Stimulated activated naive B cell treated with anti-CD40 and anti-IgM and Interleukin-4, amounts not matched to agents 10 μg/mL and 1 μg/mL and 100 μg/mL, for 72 hours (primary cell): Measurements from ENCODE around the gene ERBB4.

ENCODE experiments used
- ATAC-seq, 2 donors: fragments of 150-1000 bp; cut with Tn5 transposase; replicated peaks; 2 replicates each; pipeline ENCODE4 v1.10.0; 2021; ENCODE audit warnings: moderate library complexity in 1 of 2
- DNase-seq: peaks from one replicate; pipeline ENCODE4 v3.0.0; 2021
- H3K27ac Mint-ChIP-seq: one replicate; pipeline ENCODE4 v1.8.0; 2022; ENCODE audit warnings: mild to moderate bottlenecking, mixed read lengths
- H3K27me3 Mint-ChIP-seq, 2 donors: one replicate each; pipeline ENCODE4 v1.8.0; 2022; ENCODE audit warnings: mixed read lengths in 2 of 2
- H3K36me3 Mint-ChIP-seq, 2 donors: one replicate each; pipeline ENCODE4 v1.8.0; 2022; ENCODE audit warnings: mixed read lengths in 2 of 2, mild to moderate bottlenecking in 1 of 2
- H3K4me1 Mint-ChIP-seq, 2 donors: one replicate each; pipeline ENCODE4 v1.8.0; 2022; ENCODE audit warnings: mixed read lengths in 2 of 2, mild to moderate bottlenecking in 1 of 2
- H3K4me3 Mint-ChIP-seq, 2 donors: one replicate each; pipeline ENCODE4 v1.8.0; 2022; ENCODE audit warnings: mild to moderate bottlenecking in 2 of 2, mixed read lengths in 2 of 2, moderate library complexity in 1 of 2
- H3K9me3 Mint-ChIP-seq, 2 donors: one replicate each; pipeline ENCODE4 v1.8.0; 2022; ENCODE audit warnings: mixed read lengths in 2 of 2, mild to moderate bottlenecking in 1 of 2

ERBB4 gene

DNA sequence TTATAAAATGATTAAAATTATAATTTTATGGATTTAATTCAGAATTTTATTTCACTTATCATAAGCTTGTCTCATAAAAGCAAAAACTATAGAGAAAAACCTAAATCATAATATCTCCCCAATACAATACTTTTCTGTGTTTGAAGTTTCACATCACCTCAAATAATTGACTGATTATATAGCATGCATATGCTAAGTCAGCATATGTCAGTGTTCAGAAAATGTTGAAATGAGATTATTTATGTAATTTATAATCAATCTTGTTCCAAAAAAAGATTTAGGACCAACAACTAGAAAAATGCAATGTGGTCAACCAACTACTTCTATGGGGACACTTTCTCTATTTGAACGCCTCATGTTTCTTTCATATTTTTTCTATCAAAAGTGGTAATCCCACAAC lies 1079.6 kb downstream of the ERBB4 start:
- no peak for ATAC-seq
- Mint-ChIP-seq H3K4me1 (no peaks in the 10 kb centered on the region), H3K27ac (no peak overlapping the region), H3K9me3 (no peaks in the 10 kb centered on the region), H3K4me3 (no peak overlapping the region), H3K27me3 (no peaks in the 10 kb centered on the region), H3K36me3 (no peaks in the 10 kb centered on the region)
- DNase-seq: no peak

DNA sequence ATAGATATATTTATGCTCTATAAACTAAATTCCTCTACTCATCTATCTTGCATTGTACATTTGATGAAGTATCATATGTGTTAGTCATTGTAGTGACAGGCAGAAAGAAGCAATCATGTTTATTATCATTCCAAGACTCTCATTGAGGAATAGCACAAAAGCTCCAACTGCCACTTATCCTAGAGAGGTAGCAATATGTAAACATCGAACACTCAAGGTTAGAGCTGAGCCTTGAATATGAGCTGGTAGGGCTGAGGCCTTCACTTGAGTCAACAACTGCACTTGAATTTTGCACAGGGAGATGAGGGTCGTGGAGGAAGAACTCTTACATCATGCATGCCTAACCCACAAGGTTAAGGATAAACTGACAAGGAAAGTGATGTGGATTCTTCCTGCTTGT lies 1081.3 kb downstream of the ERBB4 start:
- Mint-ChIP-seq H3K4me3 (no peak overlapping the region), H3K27ac (no peak overlapping the region), H3K9me3 (no peaks in the 10 kb centered on the region), H3K36me3 (no peaks in the 10 kb centered on the region), H3K4me1 (no peaks in the 10 kb centered on the region), H3K27me3 (no peaks in the 10 kb centered on the region)
- ATAC-seq (no peak), DNase-seq (no peak)

DNA sequence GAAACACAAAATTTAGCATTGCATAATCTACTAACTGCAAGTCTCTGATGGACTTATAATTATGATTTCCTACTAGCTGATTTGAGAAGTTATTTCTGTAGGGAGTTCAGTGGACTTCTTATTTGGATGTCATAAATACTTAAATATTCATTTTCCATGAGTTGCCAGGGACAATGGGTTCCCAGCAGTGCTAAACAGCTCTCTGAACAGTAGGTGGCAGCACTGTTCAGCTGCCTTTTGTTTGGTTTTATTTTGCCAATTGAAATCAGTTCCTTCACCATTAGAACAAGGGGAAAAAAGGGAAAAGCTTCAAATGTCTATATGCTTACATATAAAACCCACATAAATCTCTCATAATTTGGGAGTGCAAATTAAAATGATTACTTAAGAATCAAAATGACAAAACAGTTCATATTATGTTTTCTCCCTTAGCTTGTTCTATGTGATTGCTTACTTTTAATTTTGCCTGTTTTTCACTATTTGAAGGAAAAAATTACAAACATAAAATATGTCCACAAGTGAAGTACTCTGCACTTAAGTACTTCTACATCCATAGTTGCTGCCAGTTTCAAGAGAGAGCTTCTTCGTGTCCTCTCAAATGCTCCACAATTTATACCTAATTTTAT lies 1083.3 kb downstream of the ERBB4 start:
- H3K27ac Mint-ChIP-seq: no peak overlapping the region
- H3K4me1 Mint-ChIP-seq: no peaks in the 10 kb centered on the region
- ATAC-seq: peak in 1 of 2 donors; percentile 36
- DNase-seq: no peak
- H3K4me3 Mint-ChIP-seq: no peak overlapping the region
- no peaks in the 10 kb centered on the region for H3K27me3 Mint-ChIP-seq
- H3K9me3 Mint-ChIP-seq: no peaks in the 10 kb centered on the region
- no peaks in the 10 kb centered on the region for H3K36me3 Mint-ChIP-seq

DNA sequence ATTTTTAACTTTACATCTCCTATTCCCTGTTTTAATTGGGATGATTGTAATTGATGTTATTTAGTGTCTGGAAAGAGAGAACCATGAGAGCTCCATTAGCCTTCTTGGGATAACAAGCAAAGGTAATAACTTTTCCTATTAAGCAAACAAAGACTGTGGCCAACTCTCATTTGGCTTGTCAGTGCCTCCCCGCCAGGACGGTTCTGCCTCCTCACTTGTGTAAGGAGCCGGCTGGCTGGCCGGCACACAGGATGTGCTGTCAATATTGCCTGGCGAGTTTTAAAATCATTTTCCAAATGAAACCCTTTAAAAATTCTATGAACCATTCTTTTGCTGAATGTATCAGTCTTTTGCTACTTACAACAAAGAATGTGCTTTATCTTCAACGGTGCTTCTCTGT lies 1083.9 kb downstream of the ERBB4 start:
- Mint-ChIP-seq H3K9me3 (no peaks in the 10 kb centered on the region), H3K4me1 (no peaks in the 10 kb centered on the region), H3K36me3 (no peaks in the 10 kb centered on the region), H3K4me3 (no peak overlapping the region), H3K27me3 (no peaks in the 10 kb centered on the region), H3K27ac (no peak overlapping the region)
- DNase-seq: no peak
- ATAC-seq: no peak

DNA sequence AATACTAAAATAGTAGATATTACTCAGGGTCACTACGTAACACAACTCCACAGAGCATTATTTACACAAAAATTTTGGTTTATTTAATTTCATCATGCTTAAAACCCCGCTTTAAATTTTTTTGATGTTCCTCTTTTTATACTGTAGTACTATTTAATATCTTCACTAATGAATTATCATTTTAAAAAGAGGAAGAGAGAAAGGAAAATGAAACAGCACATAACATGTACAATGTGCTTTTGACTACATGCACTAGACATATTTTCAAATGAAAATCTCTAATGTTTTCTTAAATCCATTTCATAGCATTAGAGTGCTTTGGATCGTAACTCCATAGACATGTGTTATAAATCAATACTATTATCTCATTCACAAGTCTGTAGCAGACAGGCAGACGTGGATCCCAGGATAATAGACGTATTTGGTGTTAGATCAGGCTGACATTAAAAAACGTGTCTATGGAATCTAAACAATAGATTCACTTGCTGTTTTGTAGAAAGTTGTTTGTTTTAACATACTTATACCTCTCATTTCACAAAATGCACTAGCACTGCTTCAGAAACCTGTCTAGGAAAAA lies 1085.2 kb downstream of the ERBB4 start:
- H3K4me1 Mint-ChIP-seq: no peaks in the 10 kb centered on the region
- no peaks in the 10 kb centered on the region for H3K9me3 Mint-ChIP-seq
- ATAC-seq (no peak), DNase-seq (no peak)
- no peak overlapping the region for H3K4me3 Mint-ChIP-seq
- H3K36me3 Mint-ChIP-seq: no peaks in the 10 kb centered on the region
- no peaks in the 10 kb centered on the region for H3K27me3 Mint-ChIP-seq
- no peak overlapping the region for H3K27ac Mint-ChIP-seq

DNA sequence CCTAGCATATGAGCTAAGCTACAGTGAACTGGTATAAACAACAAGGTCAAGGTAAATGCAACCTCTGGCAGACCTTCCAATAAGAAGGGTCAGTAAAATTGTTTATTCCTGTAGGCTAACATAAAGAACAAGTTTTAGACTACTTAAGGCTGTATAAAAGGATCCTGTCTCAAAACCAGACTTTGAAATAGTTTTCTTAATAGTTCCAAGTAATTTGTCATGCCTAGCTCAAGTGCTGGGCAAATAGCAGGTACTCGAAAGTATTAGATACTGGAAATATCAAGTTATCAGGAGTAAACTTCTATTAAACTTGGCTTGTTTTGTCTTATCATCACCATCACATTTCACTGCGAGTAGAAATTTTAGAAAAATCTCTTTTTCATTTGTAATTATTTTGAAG lies 1087.0 kb downstream of the ERBB4 start:
- Mint-ChIP-seq H3K36me3 (no peaks in the 10 kb centered on the region), H3K27me3 (no peaks in the 10 kb centered on the region), H3K9me3 (no peaks in the 10 kb centered on the region), H3K4me3 (no peak overlapping the region), H3K27ac (no peak overlapping the region), H3K4me1 (no peaks in the 10 kb centered on the region)
- ATAC-seq (no peak), DNase-seq (no peak)

DNA sequence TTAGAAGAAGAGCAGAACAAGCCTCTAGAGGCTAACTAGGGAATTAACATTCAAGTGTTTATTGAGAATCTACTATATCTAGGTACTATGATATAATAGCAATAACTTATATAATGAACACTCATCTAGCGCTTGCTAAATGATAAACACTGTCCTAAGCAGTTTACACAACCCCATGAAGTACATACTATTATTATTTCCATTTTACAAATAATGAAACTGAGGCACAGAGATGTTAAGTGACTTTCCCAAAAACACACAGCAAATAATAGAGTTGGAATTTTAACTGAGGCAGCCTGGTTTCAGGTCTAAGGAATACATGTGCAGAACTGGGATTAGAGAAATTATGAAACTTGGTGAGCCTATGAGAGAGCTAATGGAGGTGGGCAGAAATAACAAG lies 1088.8 kb downstream of the ERBB4 start:
- Mint-ChIP-seq H3K9me3 (no peaks in the 10 kb centered on the region), H3K4me1 (no peaks in the 10 kb centered on the region), H3K27me3 (no peaks in the 10 kb centered on the region), H3K4me3 (no peak overlapping the region), H3K27ac (no peak overlapping the region), H3K36me3 (no peaks in the 10 kb centered on the region)
- no peak for ATAC-seq
- DNase-seq: no peak

DNA sequence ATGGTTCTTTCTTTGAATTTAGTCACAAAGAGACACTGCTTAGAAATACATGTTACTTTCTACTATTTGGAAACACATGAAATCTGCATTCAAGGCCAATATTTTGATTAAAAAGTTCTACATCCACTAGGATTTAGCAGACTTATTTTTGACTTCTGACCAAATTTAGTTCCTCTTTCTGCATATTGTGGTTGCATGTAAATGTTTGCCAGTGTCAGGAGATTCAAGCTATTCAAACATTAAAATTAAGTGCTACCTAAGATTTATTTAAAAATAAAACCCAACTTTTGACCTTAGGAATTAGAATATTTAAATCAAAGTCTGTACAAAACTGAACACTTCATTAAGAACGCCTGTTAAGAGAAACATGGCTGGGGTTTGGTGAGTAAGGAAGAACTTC lies 1091.1 kb downstream of the ERBB4 start:
- Mint-ChIP-seq H3K36me3 (no peaks in the 10 kb centered on the region), H3K27ac (no peak overlapping the region), H3K4me1 (no peaks in the 10 kb centered on the region), H3K9me3 (no peaks in the 10 kb centered on the region), H3K4me3 (no peak overlapping the region), H3K27me3 (no peaks in the 10 kb centered on the region)
- DNase-seq: no peak
- ATAC-seq: no peak

DNA sequence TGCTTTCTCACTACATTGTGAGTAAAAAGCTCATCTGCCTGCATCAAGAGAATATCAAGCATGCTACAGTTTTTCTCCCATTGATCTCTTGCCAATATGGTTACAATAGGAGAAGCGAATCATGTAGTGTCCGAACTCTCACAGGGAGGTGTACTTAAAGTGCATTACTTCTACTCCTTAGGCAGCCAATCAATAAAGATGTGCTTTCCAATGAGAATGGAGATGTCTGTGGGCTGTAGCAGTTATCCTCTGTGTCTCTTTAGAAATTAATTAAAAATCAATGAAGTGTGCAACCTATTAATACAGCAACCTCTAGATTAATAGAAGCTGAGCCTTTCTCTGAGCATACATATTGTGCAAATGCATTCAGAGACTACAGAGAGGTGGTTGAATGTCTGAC lies 1098.5 kb downstream of the ERBB4 start:
- Mint-ChIP-seq H3K9me3 (no peaks in the 10 kb centered on the region), H3K4me1 (no peaks in the 10 kb centered on the region), H3K4me3 (no peak overlapping the region), H3K36me3 (no peaks in the 10 kb centered on the region), H3K27ac (no peak overlapping the region), H3K27me3 (no peaks in the 10 kb centered on the region)
- ATAC-seq (no peak), DNase-seq (no peak)

DNA sequence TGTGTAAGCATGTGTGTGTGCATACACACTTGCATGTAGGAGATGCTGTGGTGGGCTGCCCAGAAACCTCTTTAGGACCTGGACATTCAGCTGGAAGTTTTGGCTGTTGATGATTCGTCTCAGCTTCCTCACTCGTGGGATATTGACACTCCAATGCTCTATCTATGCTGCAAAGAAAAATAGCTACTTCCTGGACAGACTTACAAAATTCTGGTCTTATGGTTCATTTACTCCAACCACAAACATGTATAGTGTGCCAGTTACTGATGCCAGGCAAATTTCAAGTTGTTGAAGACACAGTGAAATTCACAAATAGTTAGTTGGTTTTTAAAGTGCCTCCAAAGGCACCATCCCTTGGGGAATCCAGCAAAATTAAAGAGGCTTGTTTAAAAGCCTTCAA lies 1099.6 kb downstream of the ERBB4 start:
- H3K27ac Mint-ChIP-seq: no peak overlapping the region

DNA sequence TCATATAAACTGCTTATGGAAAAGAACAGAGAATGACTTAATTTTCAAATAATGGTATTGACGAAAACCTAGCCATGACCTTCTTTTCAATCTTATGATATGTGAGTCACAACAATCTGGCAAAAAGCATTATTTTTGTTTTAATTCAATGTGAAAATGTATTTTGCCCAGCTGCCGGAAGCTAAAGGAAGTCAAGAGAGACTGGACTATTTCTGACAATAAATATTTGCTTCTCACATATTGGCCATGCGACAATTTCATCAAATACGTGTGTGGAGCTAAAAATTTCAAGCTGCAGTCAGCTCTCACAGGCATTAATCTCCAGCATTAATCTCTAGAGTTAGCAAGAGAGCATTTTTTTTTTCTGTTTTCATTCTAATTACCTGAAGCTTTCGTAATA lies 1101.2 kb downstream of the ERBB4 start:
- H3K36me3 Mint-ChIP-seq: no peaks in the 10 kb centered on the region
- peaks cover 3 to 4% of the 10 kb centered on the region in 2 donors for H3K9me3 Mint-ChIP-seq
- H3K27ac Mint-ChIP-seq: no peak overlapping the region
- ATAC-seq: no peak
- H3K4me3 Mint-ChIP-seq: no peak overlapping the region
- no peak for DNase-seq
- H3K27me3 Mint-ChIP-seq: no peaks in the 10 kb centered on the region
- no peaks in the 10 kb centered on the region for H3K4me1 Mint-ChIP-seq

More for the DNA sequence above, 1099.6 kb downstream of the ERBB4 start:
- Mint-ChIP-seq H3K4me3 (no peak overlapping the region), H3K4me1 (no peaks in the 10 kb centered on the region), H3K9me3 (no peaks in the 10 kb centered on the region), H3K36me3 (no peaks in the 10 kb centered on the region), H3K27me3 (no peaks in the 10 kb centered on the region)
- ATAC-seq (no peak), DNase-seq (no peak)

DNA sequence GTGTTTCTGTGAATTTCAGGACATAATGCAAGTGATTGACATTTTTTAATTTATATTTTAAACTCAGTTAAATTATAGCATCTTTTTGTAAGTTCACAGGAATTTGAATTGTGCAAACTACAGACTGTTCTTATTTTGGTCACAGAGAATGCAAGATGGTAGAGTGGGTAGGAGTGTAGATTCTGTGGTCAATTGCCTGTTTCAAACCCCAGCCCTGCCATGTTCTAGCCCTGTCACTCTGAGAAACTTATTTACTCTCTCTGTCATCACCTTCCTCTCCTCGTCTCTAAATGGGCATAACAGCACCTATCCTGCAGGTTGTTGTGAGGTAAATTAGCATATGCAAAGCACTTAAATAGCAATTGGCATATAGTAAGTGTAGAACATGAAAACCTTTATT lies 1102.4 kb downstream of the ERBB4 start:
- H3K4me3 Mint-ChIP-seq: no peak overlapping the region
- ATAC-seq (no peak), DNase-seq (no peak)

DNA sequence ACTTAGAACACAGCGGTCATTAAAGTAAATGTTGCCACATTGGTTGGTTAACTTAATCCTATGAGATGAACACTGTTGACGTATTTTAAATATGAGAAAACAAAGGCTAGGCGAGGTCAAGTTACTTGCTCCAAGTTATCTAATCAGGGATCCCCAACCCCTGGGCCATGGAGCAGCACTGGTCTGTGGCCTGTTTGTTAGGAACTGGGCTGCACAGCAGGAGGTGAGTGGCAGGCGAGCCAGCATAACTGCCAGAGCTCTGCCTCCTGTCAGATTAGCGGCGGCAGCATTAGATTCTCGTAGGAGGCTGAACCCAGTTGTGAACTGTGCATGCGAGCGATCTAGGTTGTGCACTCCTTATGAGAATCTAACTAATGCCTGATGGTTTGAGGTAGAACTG lies 1103.3 kb downstream of the ERBB4 start:
- H3K36me3 Mint-ChIP-seq: no peaks in the 10 kb centered on the region
- DNase-seq (no peak), ATAC-seq (no peak)
- H3K27me3 Mint-ChIP-seq: no peaks in the 10 kb centered on the region
- H3K4me3 Mint-ChIP-seq: no peak overlapping the region
- H3K9me3 Mint-ChIP-seq: peaks cover 3 to 4% of the 10 kb centered on the region in 2 donors
- no peaks in the 10 kb centered on the region for H3K4me1 Mint-ChIP-seq
- H3K27ac Mint-ChIP-seq: no peak overlapping the region

More for the DNA sequence above, 1102.4 kb downstream of the ERBB4 start:
- no peaks in the 10 kb centered on the region for H3K4me1 Mint-ChIP-seq
- H3K36me3 Mint-ChIP-seq: no peaks in the 10 kb centered on the region
- no peak overlapping the region for H3K27ac Mint-ChIP-seq
- H3K9me3 Mint-ChIP-seq: peaks cover 3 to 4% of the 10 kb centered on the region in 2 donors
- no peaks in the 10 kb centered on the region for H3K27me3 Mint-ChIP-seq

DNA sequence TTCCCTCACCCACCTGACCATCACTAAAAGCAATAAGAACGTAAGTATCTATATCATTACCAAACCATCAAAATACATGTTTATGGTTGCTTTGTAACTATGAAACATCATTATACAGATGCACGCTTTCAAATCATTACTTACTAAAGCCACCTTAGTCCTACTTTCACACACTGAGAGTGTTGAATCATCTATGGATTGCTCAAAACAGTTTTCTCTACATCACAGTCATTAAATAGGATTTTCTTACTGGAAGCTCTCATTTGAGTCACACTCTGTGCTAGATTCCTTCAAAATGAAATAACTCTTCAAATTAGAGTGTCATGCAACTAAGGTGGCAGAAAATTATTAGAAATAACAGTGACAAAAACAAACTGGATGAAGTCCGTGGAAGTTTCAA lies 1103.8 kb downstream of the ERBB4 start:
- Mint-ChIP-seq H3K27me3 (no peaks in the 10 kb centered on the region), H3K36me3 (no peaks in the 10 kb centered on the region), H3K4me1 (no peaks in the 10 kb centered on the region), H3K4me3 (no peak overlapping the region), H3K9me3 (peaks cover 3 to 4% of the 10 kb centered on the region in 2 donors), H3K27ac (no peak overlapping the region)
- ATAC-seq (no peak), DNase-seq (no peak)

DNA sequence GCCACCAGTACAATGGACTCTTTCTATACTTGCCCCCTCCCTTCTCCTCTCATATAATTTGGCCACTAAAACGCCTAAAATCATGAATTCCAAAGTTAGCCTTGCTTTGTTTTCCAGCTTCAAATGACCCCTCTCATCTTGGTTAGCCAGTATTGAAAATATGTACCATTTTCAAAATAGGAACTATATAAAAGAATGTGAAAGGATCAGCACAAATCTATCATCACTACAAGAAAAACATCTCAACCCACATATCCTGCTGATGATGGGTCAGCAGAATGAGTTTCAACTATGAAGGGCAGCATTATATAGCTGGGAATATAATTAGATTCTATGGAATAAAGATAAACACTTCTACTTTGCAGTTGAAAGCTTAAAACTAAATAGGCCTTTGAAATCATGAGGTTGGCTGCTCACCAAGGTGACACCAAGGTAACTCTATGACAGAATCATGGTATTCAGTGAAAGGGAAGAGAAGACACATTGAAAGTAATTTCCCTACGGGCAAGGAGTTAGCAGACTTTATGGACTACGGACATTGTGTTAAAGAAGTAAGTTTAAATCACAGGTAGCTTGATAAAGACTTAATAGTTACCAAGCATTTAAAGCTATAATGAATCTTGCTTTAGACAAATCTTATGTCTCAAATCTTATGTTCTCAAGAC lies 1109.2 kb downstream of the ERBB4 start:
- ATAC-seq: no peak
- Mint-ChIP-seq H3K4me3 (no peak overlapping the region), H3K9me3 (peaks cover 4 to 7% of the 10 kb centered on the region in 2 donors), H3K36me3 (no peaks in the 10 kb centered on the region), H3K27ac (no peak overlapping the region), H3K4me1 (no peaks in the 10 kb centered on the region), H3K27me3 (no peaks in the 10 kb centered on the region)
- no peak for DNase-seq
